SK-N-SH (cell line): ENCODE data around the gene CES1. TPM values are rescaled to one million over a fixed set of nuclear protein-coding genes. Genes with fewer than 3 reads are reported as not detected.
"Not testable (repeated sequence)": the region's sequence is repeated elsewhere in the genome, so short reads cannot be mapped to it uniquely, and the experiment has no call there.

Experiments
- CTCF ChIA-PET: fragments of 300-600, 350-600 bp; formaldehyde crosslinking; extraction: SDS; loops from one replicate; lab custom pipeline; 2021; lab: Yijun Ruan, JAX
- POLR2A ChIA-PET: fragments of 350-600 bp; sonication (Branson Sonifier 250); formaldehyde crosslinking; extraction: SDS; loops from one replicate; lab custom pipeline; 2020; ENCODE audit warnings: antibody characterized with exemption, inconsistent platforms; lab: Yijun Ruan, JAX
- DNase-seq: peaks from one replicate; pipeline ENCODE4 v3.0.0; 2012
- H2AFZ ChIP-seq: fragments of 200-600 bp; sonication (generic); 2 replicates; pipeline ENCODE4 v1.8.1; 2016; ENCODE audit warnings: antibody characterized with exemption, mild to moderate bottlenecking, low read depth
- H3F3A ChIP-seq: fragments of 200-600 bp; sonication (generic); replicated peaks from 2 replicates; pipeline ENCODE3; 2016; ENCODE audit warnings: antibody characterized with exemption, mild to moderate bottlenecking; ENCODE audit not compliant: insufficient read depth
- H3K27ac ChIP-seq, 2 experiments: fragments of 200-500 bp in 1 of 2; fragments of 200-600 bp in 1 of 2; sonication (Bioruptor generic) in 1 of 2; sonication (generic), shearing (Covaris generic) in 1 of 2; 2 replicates each; pipeline versions ENCODE4 v1.5.1 to v1.6.1; 2014 to 2016; ENCODE audit warnings: low read depth in 2 of 2, inconsistent platforms in 1 of 2, low read length in 1 of 2, mild to moderate bottlenecking in 1 of 2, mixed read lengths in 1 of 2
- H3K27me3 ChIP-seq: fragments of 200-600 bp; sonication (generic), shearing (Covaris generic); 2 replicates; pipeline ENCODE4 v1.6.1; 2016; ENCODE audit warnings: mixed run types; ENCODE audit not compliant: insufficient read depth
- H3K36me3 ChIP-seq, 2 experiments: fragments of 200-500 bp in 1 of 2; fragments of 200-600 bp in 1 of 2; sonication (Bioruptor generic) in 1 of 2; sonication (generic) in 1 of 2; replicated peaks in 1 of 2; 2 replicates each; pipeline versions ENCODE3 to v1.5.1; 2014 to 2016; ENCODE audit warnings: low read length in 1 of 2, mild to moderate bottlenecking in 1 of 2; ENCODE audit not compliant: insufficient read depth in 2 of 2, control insufficient read depth in 1 of 2
- H3K4me1 ChIP-seq, 2 experiments: fragments of 200-500 bp in 1 of 2; fragments of 200-600 bp in 1 of 2; sonication (Bioruptor generic) in 1 of 2; sonication (generic), shearing (Covaris generic) in 1 of 2; 2 replicates each; pipeline versions ENCODE4 v1.5.1 to v1.6.1; 2014 to 2016; ENCODE audit warnings: low read depth in 1 of 2, low read length in 1 of 2, mixed run types in 1 of 2; ENCODE audit not compliant: insufficient read depth in 2 of 2, control insufficient read depth in 1 of 2
- H3K4me2 ChIP-seq: fragments of 200-600 bp; sonication (generic), shearing (Covaris generic); 2 replicates; pipeline ENCODE4 v1.6.1; 2017; ENCODE audit warnings: mixed run types
- H3K4me3 ChIP-seq, 2 experiments: fragments of 200-500 bp in 1 of 2; fragments of 200-600 bp in 1 of 2; sonication (Bioruptor generic) in 1 of 2; sonication (generic), shearing (Covaris generic) in 1 of 2; 2 replicates each; pipeline versions ENCODE4 v1.5.1 to v1.8.1; 2014 to 2016; ENCODE audit warnings: low read depth in 2 of 2, inconsistent platforms in 1 of 2, low read length in 1 of 2, mild to moderate bottlenecking in 1 of 2, mixed read lengths in 1 of 2, moderate library complexity in 1 of 2
- H3K79me2 ChIP-seq: fragments of 200-600 bp; sonication (generic); 2 replicates; pipeline ENCODE4 v1.8.1; 2017; ENCODE audit warnings: mild to moderate bottlenecking; ENCODE audit not compliant: insufficient read depth
- H3K9ac ChIP-seq: fragments of 200-600 bp; sonication (generic); 2 replicates; pipeline ENCODE4 v1.6.1; 2017; ENCODE audit warnings: mixed run types
- H3K9me2 ChIP-seq: fragments of 200-600 bp; sonication (generic); 2 replicates; pipeline ENCODE4 v1.6.1; 2017; ENCODE audit warnings: mixed run types
- H3K9me3 ChIP-seq: fragments of 200-600 bp; sonication (generic); 2 replicates; pipeline ENCODE4 v1.6.1; 2017; ENCODE audit warnings: mixed run types, mild to moderate bottlenecking, moderate library complexity
- H4K20me1 ChIP-seq: fragments of 200-600 bp; sonication (generic); 2 replicates; pipeline ENCODE4 v1.6.1; 2017; ENCODE audit warnings: mild to moderate bottlenecking, mixed run types; ENCODE audit not compliant: insufficient read depth
- EP300 ChIP-seq, 2 experiments: IDR thresholded peaks; 2 replicates each; pipeline versions ENCODE4 v1.4.0 to v1.6.1; 2012; ENCODE audit warnings: borderline replicate concordance in 1 of 2, low read depth in 1 of 2, low read length in 1 of 2
- FOSL2 ChIP-seq: IDR thresholded peaks from 2 replicates; pipeline ENCODE4 v1.4.0; 2012; ENCODE audit warnings: low read depth, mild to moderate bottlenecking, moderate library complexity, borderline replicate concordance
- JUND ChIP-seq: IDR thresholded peaks from 2 replicates; pipeline ENCODE4 v1.4.0; 2012
- MEF2A ChIP-seq: IDR thresholded peaks from 2 replicates; pipeline ENCODE4 v1.4.0; 2012; ENCODE audit warnings: low read depth, borderline replicate concordance
- NRF1 ChIP-seq: IDR thresholded peaks from 2 replicates; pipeline ENCODE4 v1.6.1; 2012; ENCODE audit warnings: low read depth, mild to moderate bottlenecking, low read length
- SIN3A ChIP-seq: IDR thresholded peaks from 2 replicates; pipeline ENCODE4 v1.6.1; 2012; ENCODE audit warnings: low read depth, mild to moderate bottlenecking, low read length, moderate library complexity, borderline replicate concordance
- USF1 ChIP-seq: IDR thresholded peaks from 2 replicates; pipeline ENCODE4 v1.4.0; 2012; ENCODE audit warnings: low read depth, borderline replicate concordance
- ZBTB33 ChIP-seq: IDR thresholded peaks from 2 replicates; pipeline ENCODE4 v1.4.0; 2012; ENCODE audit warnings: low read depth, borderline replicate concordance
- WGBS: methylation state at CpG from one replicate; pipeline ENCODE4 v1.1.6; 2017; ENCODE audit warnings: low lambda C conversion rate; 5-methylcytosine and 5-hydroxymethylcytosine counted together
- polyA plus RNA-seq, 3 experiments: library from polyadenylated mRNA; depleted of rRNA; stranded (reverse); fragments of >200 nt; gene quantifications; 2 replicates each; pipeline ENCODE4 v1.2.3, GENCODE V29; 2012

CES1 gene
- polyA plus RNA-seq, 1 of the 3 experiments (the other 2 are of a cell fraction) = not detected

GRCh38 chr16:55836158-55836611 lies 3.3 kb upstream of the CES1 start:
- DNase-seq = no peak
- H3K79me2 ChIP-seq = no peaks in the 10 kb centered on the region
- no peaks in the 10 kb centered on the region for H3K36me3 ChIP-seq
- WGBS = 55% methylated on average over 2 of the region's 4 CpGs
- CTCF ChIA-PET = interaction anchor here (1.1 to 1.9 kb wide), 4 partner anchors 123 to 372 kb away, joined by 4 to 11 read pairs (median 7); no protein-coding TSS in a partner anchor
- no peaks in the 10 kb centered on the region for H4K20me1 ChIP-seq
- TF ChIP-seq MEF2A = no peak
- no peak for TF ChIP-seq JUND
- no peak for TF ChIP-seq NRF1
- no peak for TF ChIP-seq SIN3A
- TF ChIP-seq ZBTB33 = no peak
- no peak for TF ChIP-seq FOSL2
- TF ChIP-seq, all 33 proteins: peak for 0
- Histone ChIP-seq H3K27ac (no peak overlapping the region), H3K27me3 (no peaks in the 10 kb centered on the region), H3F3A (no peaks in the 10 kb centered on the region), H3K4me1 (peaks cover 0 to 8% of the 10 kb centered on the region in 2 experiments; a peak in 1 of 4 replicates), H3K4me2 (no peak overlapping the region), H3K9me2 (no peaks in the 10 kb centered on the region), H3K9me3 (no peaks in the 10 kb centered on the region), H3K4me3 (no peak overlapping the region), H3K9ac (no peak overlapping the region), H2AFZ (no peak overlapping the region)
- POLR2A ChIA-PET = no interaction called here

- TF ChIP-seq USF1 (no peak), EP300 (IDR thresholded peaks at IDR 0.05; ENCODE audit: borderline replicate concordance in 1 of 2, low read depth in 1 of 2, low read length in 1 of 2) (0 out of 4 replicates have a peak, but pooled peaks of 1 of the 2 experiments have one; percentile 11)
- TF ChIP-seq, all 33 proteins: peak for 1
- no peak overlapping the region for H3K27ac ChIP-seq
- no peak overlapping the region for H3K9ac ChIP-seq
- no peak overlapping the region for H3K4me3 ChIP-seq
- H4K20me1 ChIP-seq = no peaks in the 10 kb centered on the region
- CTCF ChIA-PET = interaction anchor here (1.4 to 1.9 kb wide), 3 partner anchors 123 to 371 kb away, joined by 5 to 11 read pairs (median 9); no protein-coding TSS in a partner anchor
- peaks cover 0 to 8% of the 10 kb centered on the region in 2 experiments; a peak in 1 of 4 replicates for H3K4me1 ChIP-seq
- 0% methylated on average over 1 of the region's 1 CpG for WGBS
- DNase-seq = peak; percentile 39
- H3K27me3 ChIP-seq = no peaks in the 10 kb centered on the region
- POLR2A ChIA-PET = no interaction called here
- H3K36me3 ChIP-seq = no peaks in the 10 kb centered on the region
- no peaks in the 10 kb centered on the region for H3K9me2 ChIP-seq
- H3K79me2 ChIP-seq = no peaks in the 10 kb centered on the region
- no peaks in the 10 kb centered on the region for H3F3A ChIP-seq
- H2AFZ ChIP-seq = no peak overlapping the region
- no peak overlapping the region for H3K4me2 ChIP-seq
- no peaks in the 10 kb centered on the region for H3K9me3 ChIP-seq
Measured at GRCh38 chr16:55835581-55835980, 2.7 kb upstream of the CES1 start.

GRCh38 chr16:55835173-55835572 lies 2.3 kb upstream of the CES1 start:
- H3K79me2 ChIP-seq, H3K36me3 ChIP-seq, H3K4me3 ChIP-seq, H3K9me2 ChIP-seq, H3K4me1 ChIP-seq, H3F3A ChIP-seq, H2AFZ ChIP-seq, H4K20me1 ChIP-seq, H3K27ac ChIP-seq, H3K4me2 ChIP-seq, DNase-seq, H3K27me3 ChIP-seq, H3K9me3 ChIP-seq, POLR2A ChIA-PET, H3K9ac ChIP-seq: not testable (repeated sequence)
- WGBS = 50% methylated on average over 3 of the region's 3 CpGs
- CTCF ChIA-PET = interaction anchor here (1.1 to 1.9 kb wide), 4 partner anchors 122 to 371 kb away, joined by 3 to 11 read pairs (median 7); no protein-coding TSS in a partner anchor
